Nephron progenitor cell (in vitro differentiated cells): ENCODE data around the gene AIRE.

Source experiments
- DNase-seq: peaks from one replicate; pipeline ENCODE4 v3.0.0; 2021
- H3K27ac Mint-ChIP-seq: 2 replicates; pipeline ENCODE4 v1.8.0; 2021; ENCODE audit warnings: mild to moderate bottlenecking, moderate library complexity, mixed read lengths
- H3K27me3 Mint-ChIP-seq: 2 replicates; pipeline ENCODE4 v1.8.0; 2021; ENCODE audit warnings: mild to moderate bottlenecking, low read depth, mixed read lengths; ENCODE audit not compliant: poor library complexity
- H3K36me3 Mint-ChIP-seq: 2 replicates; pipeline ENCODE4 v1.8.0; 2021; ENCODE audit warnings: low read depth, mixed read lengths
- H3K4me1 Mint-ChIP-seq: 2 replicates; pipeline ENCODE4 v1.8.0; 2021; ENCODE audit warnings: mixed read lengths
- H3K4me3 Mint-ChIP-seq: 2 replicates; pipeline ENCODE4 v1.8.0; 2021; ENCODE audit warnings: mild to moderate bottlenecking, moderate library complexity, mixed read lengths
- H3K9me3 Mint-ChIP-seq: 2 replicates; pipeline ENCODE4 v1.8.0; 2021; ENCODE audit warnings: mild to moderate bottlenecking, moderate library complexity, mixed read lengths
- CTCF ChIP-seq: fragments of 200-600 bp; sonication (generic); IDR thresholded peaks from 2 replicates; pipeline ENCODE4 v1.5.0; 2021; ENCODE audit warnings: antibody characterized with exemption

The AIRE gene

GRCh38 chr21:44267655-44268142, 18.0 kb upstream of the AIRE start:
- TF ChIP-seq CTCF = no peak
- H3K36me3 Mint-ChIP-seq = no peaks in the 10 kb centered on the region
- H3K27me3 Mint-ChIP-seq = peaks cover 4% of the 10 kb centered on the region
- no peak for DNase-seq
- H3K4me1 Mint-ChIP-seq = peaks cover 15% of the 10 kb centered on the region
- H3K4me3 Mint-ChIP-seq = no peak overlapping the region
- H3K9me3 Mint-ChIP-seq = no peaks in the 10 kb centered on the region
- no peak overlapping the region for H3K27ac Mint-ChIP-seq

DNA sequence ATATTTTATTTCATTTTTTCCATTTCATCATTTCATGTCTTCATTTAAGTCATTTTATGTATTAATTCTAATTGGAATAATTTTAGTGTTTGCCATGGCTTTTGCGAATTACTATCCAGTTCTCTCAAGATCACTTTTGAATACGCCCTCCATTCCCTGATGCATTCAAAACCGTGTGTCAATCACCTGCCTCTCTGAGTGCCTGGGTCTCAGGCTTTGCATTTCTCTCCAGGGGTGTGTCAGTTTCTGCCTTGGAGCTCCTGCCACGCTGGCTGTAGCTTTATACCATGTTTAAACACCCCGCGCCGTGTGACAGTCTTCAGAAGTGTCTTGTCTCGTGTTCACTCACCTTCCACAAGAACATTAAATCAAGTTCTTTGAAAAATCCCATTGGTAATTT, 16.6 kb upstream of the AIRE start:
- H3K36me3 Mint-ChIP-seq = no peaks in the 10 kb centered on the region
- H3K9me3 Mint-ChIP-seq = no peaks in the 10 kb centered on the region
- no peak for DNase-seq
- no peak for TF ChIP-seq CTCF
- H3K4me1 Mint-ChIP-seq = peaks cover 6% of the 10 kb centered on the region
- no peak overlapping the region for H3K4me3 Mint-ChIP-seq
- no peak overlapping the region for H3K27ac Mint-ChIP-seq
- H3K27me3 Mint-ChIP-seq = peaks cover 8% of the 10 kb centered on the region

GRCh38 chr21:44271558-44272283, 14.0 kb upstream of the AIRE start:
- Mint-ChIP-seq H3K9me3 (peaks cover 8% of the 10 kb centered on the region), H3K36me3 (no peaks in the 10 kb centered on the region), H3K4me1 (peaks cover under 1% of the 10 kb centered on the region), H3K27me3 (peaks cover 22% of the 10 kb centered on the region), H3K27ac (no peak overlapping the region), H3K4me3 (no peak overlapping the region)
- TF ChIP-seq CTCF = no peak
- DNase-seq = no peak

GRCh38 chr21:44272284-44272858, 13.3 kb upstream of the AIRE start:
- Mint-ChIP-seq H3K4me3 (no peak overlapping the region), H3K36me3 (no peaks in the 10 kb centered on the region), H3K4me1 (no peaks in the 10 kb centered on the region), H3K27me3 (peaks cover 28% of the 10 kb centered on the region), H3K27ac (no peak overlapping the region), H3K9me3 (peaks cover 8% of the 10 kb centered on the region)
- no peak for TF ChIP-seq CTCF
- DNase-seq = no peak

- Mint-ChIP-seq H3K36me3 (no peaks in the 10 kb centered on the region), H3K27me3 (peaks cover 32% of the 10 kb centered on the region), H3K27ac (no peak overlapping the region), H3K4me3 (no peak overlapping the region), H3K9me3 (peaks cover 8% of the 10 kb centered on the region), H3K4me1 (no peaks in the 10 kb centered on the region)
- no peak for TF ChIP-seq CTCF
- DNase-seq = no peak
Observed at GRCh38 chr21:44273046-44273445, 12.6 kb upstream of the AIRE start.

DNA sequence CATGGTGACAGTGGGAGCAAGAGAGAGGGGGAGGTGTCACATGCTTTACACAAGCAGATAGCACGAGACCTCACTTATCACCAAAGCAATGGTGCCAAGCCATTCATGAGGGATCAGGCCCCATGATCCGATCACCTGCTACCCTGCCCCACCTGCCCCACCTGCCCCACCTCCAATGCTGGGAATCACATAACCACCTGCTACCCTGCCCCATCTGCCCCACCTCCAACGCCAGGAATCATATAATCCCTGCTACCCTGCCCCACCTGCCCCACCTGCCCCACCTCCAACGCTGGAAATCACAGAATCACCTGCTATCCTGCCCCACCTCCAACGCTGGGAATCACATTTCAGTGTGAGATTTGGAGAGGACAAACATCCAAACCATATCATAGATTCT, 10.6 kb upstream of the AIRE start:
- Mint-ChIP-seq H3K27ac (no peak overlapping the region), H3K9me3 (peaks cover 8% of the 10 kb centered on the region), H3K36me3 (no peaks in the 10 kb centered on the region), H3K4me3 (no peak overlapping the region), H3K27me3 (peaks cover 44% of the 10 kb centered on the region), H3K4me1 (peaks cover 4% of the 10 kb centered on the region)
- no peak for DNase-seq
- no peak for TF ChIP-seq CTCF
